ENCODE measurements around the gene KAT2B.

GRCh38 chr3:20107722-20108121 is 67.5 kb downstream of the KAT2B start:
- no peak for TF ChIP-seq EZH2 (IDR thresholded peaks at IDR 0.05)
- TF ChIP-seq POLR2AphosphoS5 (IDR thresholded peaks at IDR 0.05; ENCODE audit: borderline replicate concordance, low read depth, low read length): no peak
- no peak for TF ChIP-seq FOXP2 (optimal IDR thresholded peaks at IDR 0.05; ENCODE audit: control extremely low read depth, extremely low read length, insufficient read depth)

Measured in SK-N-MC (cell line).